GM21526 (cell line): Measurements from ENCODE around the gene TMEM266.

Experiments used
- ATAC-seq: cut with Tn5 transposase; IDR thresholded peaks from one replicate; pipeline ENCODE4 v1.9.1; 2021; ENCODE audit warnings: moderate library complexity; ENCODE audit not compliant: unreplicated experiment, low FRiP score

The TMEM266 gene

GRCh38 chr15:76118767-76119166 is 59.0 kb downstream of the TMEM266 start:
- ATAC-seq = no peak

- no peak for ATAC-seq
These were observed 63.2 kb downstream of the TMEM266 start for GRCh38 chr15:76123031-76123430.

- ATAC-seq = no peak
These were observed 67.4 kb downstream of the TMEM266 start for GRCh38 chr15:76127169-76127568.

DNA sequence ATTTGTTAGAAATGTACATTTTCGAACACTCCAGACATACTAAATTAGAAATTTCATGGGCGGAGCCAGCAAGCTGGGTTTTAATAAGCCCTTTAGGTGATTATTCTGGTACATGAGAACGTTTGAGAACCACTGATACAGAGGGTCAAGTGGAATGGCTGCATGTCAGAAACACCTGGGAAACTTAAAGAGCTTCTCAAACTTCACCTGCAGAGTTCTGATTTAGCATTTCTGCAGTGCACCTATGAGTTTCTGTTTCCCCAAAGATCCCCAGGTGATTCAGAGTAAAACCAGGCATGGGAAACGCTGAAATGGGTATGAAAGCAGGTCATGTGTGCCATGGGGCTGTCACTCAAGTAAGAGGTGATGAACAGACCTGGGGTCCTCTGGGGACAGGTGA is 68.1 kb downstream of the TMEM266 start:
- ATAC-seq = no peak

- ATAC-seq = no peak
These were observed 74.8 kb downstream of the TMEM266 start for GRCh38 chr15:76134537-76134936.

GRCh38 chr15:76135516-76135915 is 75.7 kb downstream of the TMEM266 start:
- ATAC-seq = no peak

GRCh38 chr15:76138436-76138835 is 78.7 kb downstream of the TMEM266 start:
- no peak for ATAC-seq

GRCh38 chr15:76139368-76140073 is 79.7 kb downstream of the TMEM266 start:
- ATAC-seq = no peak

DNA sequence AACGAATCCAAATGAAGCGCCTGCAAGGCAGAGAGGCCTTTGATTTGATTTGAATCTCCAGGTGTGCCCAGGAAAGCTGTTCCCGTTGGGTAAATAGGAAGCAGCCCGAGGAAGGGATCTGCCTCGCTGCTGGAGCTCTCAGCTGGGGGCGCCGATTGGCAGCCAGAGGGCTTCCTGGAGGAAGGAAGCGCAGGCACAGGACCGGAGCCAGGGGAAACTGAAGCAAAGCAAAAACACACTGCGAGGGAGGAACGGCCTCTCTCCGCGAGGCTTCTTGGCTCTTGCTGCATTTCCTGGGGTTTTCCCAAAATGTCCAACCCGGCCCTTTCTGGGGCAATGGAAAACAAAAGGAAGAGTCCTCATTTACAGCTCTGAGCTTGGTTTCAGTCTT is 80.3 kb downstream of the TMEM266 start:
- ATAC-seq = no peak

DNA sequence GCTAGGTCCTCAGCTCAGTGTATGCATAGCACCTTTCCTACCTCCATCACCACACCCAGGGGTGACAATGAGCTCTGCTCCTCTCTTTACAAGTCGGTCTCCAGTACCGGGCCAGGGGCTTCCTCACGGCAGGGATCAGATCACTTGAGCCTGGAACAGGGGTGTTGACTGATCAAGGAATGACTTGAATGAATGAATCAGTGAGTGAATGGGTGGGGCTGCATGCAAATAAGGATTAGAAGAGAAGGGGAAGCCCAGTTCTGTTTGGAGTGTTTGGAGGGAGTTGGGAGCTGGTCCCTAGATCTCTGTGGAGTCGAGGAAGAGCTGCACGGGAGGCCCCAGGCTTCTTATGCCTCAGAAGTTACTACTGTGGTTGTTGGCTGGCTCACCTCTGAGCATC is 87.0 kb downstream of the TMEM266 start:
- no peak for ATAC-seq

GRCh38 chr15:76147906-76148570 is 88.3 kb downstream of the TMEM266 start:
- ATAC-seq = no peak

GRCh38 chr15:76149291-76149915 is 89.6 kb downstream of the TMEM266 start:
- no peak for ATAC-seq

DNA sequence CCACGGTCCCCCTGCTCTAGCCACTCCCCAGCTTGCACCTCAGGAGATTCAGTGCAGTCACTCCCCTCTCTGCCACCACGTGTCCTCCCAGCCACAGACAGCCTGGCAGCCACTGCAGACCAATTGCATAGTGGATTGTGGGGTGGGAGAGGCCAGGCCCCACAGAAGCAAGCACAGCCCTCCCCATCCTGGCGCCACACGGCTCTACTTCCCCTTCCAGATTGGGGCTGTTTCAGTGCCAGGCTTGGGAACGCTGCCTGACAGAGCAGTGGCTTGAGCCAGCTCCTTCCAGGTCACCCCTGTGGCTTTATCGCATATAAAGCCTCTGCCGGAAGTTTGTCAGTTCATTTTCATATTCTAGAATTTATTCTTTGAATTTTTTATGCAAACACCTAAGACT is 90.7 kb downstream of the TMEM266 start:
- peak; percentile 33 for ATAC-seq

- ATAC-seq = peak; percentile 72
These were observed 91.3 kb downstream of the TMEM266 start for GRCh38 chr15:76150971-76151598.

GRCh38 chr15:76151599-76151974 is 91.8 kb downstream of the TMEM266 start:
- no peak for ATAC-seq

GRCh38 chr15:76152197-76152596 is 92.4 kb downstream of the TMEM266 start:
- ATAC-seq = no peak

- ATAC-seq = no peak
These were observed 93.7 kb downstream of the TMEM266 start for GRCh38 chr15:76153241-76154197.

DNA sequence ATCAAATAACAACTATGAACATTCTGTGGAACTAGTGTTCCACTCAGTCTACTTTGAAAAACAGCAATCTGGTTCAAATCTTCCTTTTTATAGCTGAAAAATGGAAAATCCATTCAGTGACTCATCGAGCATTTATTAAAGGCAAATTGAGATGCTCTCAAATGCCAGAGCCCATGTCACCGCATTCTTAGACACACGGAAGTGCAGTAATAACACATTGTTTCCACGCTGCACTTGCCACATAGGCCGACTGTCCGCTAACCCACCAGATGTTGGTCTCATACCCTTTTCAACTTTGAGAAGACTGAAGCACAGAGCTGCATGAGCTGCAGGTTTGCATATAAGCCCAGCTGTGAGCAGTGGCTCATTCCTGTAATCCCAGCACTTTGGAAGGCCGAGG is 95.9 kb downstream of the TMEM266 start:
- no peak for ATAC-seq

DNA sequence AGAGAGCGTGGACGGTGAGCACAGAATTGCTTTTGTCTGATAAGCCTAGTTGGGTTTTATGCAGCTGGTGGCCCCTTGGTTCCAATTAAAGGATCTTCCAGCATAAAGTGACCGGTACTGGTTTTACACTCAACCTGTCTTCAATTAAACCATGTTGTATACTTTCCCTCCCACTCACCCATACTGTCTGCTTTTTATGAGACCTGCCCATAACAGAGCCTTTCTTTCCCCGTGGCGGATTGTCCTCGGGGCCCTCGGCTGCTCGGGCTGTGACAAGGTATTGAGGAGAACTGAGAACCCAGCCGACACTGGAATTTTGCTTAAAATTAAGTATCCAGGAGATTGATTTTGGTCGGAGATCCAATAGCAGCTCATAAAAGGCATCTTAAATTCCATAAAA is 98.4 kb downstream of the TMEM266 start:
- no peak for ATAC-seq

DNA sequence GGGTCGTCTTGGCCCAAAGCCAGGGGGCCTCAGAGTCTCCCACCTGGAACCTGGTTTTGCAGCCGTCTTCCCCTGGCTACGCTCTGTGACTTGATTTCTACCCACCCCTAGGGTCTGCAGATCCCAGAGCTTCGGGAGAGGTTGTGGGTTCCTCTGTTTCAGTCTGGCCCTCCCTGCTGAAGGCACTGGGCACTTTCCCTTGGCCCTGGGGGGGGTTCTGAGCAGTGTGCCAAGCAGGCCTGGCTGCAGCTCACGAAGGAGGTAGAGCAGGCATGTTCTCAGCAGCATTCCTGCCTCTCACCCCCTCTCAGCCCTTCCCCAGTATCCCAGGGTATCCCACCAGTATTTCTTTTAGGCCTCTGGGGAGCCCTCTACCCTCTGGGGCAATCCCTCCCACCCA is 99.0 kb downstream of the TMEM266 start:
- no peak for ATAC-seq
